GM18909 (cell line): Measurements from ENCODE around the gene RIN3.

Experiments used
- ATAC-seq: cut with Tn5 transposase; IDR thresholded peaks from one replicate; pipeline ENCODE4 v1.9.1; 2021; ENCODE audit warnings: mild to moderate bottlenecking; ENCODE audit not compliant: unreplicated experiment, poor library complexity

The RIN3 gene

GRCh38 chr14:92655419-92656201 is 142.0 kb downstream of the RIN3 start:
- no peak for ATAC-seq

- no peak for ATAC-seq
Measured at GRCh38 chr14:92656306-92657081, 142.9 kb downstream of the RIN3 start.

- no peak for ATAC-seq
Measured at GRCh38 chr14:92657457-92658142, 144.0 kb downstream of the RIN3 start.

GRCh38 chr14:92658160-92658559 is 144.6 kb downstream of the RIN3 start:
- no peak for ATAC-seq

- ATAC-seq: no peak
Measured at GRCh38 chr14:92658684-92659083, 145.1 kb downstream of the RIN3 start.

DNA sequence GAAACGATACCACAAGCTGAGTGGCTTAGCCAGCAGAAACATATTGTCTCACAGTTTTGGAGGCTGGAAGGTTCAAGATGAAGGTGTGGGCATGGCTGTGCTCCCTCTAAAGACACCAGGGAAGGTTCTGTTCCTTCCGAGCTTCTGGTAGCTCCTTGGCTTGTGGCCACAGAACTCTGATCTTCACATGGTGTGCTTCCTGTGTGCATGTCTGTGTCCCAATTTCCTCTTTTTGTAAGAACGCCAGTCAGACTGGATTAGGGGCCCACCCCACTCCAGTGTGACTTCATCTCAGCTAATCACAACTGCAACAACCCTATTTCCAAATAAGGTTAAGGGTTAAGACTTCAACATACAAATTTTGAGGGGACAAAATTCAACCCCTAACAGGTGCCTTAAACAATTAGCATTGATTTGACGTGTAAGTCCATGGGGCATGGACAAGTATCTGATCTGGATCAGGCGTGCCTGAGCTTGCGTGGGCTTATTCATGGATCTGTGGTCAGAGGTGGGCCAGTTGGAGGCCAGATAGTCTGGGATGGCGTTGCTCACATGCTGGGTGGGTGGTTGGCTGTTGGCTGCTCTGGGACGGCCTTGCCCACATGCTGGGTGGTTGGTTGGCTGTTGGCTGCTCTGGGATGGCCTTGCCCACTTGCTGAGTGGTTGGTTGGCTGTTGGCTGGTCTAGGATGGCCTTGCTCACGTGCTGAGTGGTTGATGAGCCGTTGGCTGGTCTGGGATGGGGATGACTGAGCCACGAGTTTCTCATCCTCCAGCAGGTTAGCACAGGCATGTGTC is 146.4 kb downstream of the RIN3 start:
- no peak for ATAC-seq

DNA sequence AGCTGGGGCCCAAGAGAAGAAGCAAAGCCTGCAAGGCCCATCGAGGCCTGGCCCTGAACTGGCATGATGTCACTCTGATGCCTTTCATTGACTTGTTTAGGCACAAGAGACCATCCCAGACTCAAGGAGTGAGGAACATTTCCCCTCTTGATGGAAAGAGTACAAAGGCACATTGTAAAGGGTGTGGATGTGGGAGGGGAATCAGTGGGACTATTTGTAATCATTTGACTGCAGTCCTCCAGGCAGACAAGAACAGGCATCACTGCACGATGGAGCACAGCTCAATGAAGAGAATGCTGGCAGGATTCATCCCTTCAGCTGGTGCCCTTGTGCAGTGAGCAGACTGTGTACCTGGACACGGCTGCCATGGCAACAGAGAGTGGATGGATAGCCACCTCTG is 147.0 kb downstream of the RIN3 start:
- no peak for ATAC-seq

DNA sequence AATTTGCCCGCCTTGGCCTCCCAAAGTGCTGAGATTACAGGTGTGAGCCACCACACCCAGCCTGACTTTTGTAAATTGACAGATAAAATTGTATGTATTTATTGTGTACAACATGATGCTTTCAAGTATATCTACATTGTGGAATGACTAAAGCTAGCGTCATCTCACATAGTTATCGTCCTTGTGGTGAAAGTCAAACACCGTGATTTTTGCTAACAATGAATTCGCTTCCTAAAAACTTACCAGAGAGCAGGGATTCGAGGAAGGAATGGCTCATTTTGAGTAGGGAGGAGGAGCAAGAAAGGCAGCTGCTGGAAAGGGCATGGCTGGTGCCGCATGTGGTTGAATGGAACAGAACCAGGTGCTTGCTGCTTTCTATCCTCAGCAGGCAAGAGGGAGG is 149.5 kb downstream of the RIN3 start:
- ATAC-seq: no peak

DNA sequence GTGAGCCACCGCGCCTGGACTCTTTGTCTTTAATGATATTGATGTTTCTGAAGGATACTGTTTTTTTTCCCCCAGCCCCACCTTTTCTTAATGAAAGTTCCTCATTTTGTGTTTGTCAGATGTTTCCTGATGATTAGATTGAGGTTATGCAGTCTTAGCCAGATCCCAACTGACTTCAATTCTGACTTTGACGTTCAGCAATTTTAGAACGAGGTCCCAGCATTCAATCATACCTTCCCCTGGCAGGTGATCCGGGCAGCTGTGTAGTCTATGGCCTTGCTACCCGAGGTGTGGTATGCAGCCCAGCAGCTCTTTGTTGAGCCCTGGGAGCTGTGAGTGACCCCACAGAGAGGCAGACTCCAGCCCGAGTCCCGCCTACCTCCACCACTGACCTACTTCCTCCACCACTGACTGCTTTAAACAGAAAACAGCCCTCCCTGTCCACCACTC is 152.1 kb downstream of the RIN3 start:
- ATAC-seq: no peak

DNA sequence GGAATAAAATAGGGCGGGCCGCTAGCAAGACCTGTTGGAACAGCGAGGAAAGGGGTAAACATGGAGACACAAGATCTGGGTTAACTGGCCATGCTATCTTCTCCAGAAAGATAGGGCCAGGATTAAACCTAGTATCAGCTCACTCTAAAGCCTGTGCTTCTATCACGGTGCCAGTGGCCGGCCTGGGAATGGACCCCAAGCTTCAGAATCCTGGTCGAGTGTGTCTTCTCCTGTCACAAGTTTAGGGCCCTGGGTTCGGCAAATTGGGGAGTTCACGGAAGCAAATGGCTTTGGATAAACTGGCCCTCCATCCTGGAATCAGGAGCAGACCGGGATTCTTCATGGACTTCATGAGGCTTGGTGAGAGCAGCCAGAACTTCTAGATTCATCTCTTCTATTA is 152.7 kb downstream of the RIN3 start:
- ATAC-seq: no peak

GRCh38 chr14:92668276-92668973 is 154.8 kb downstream of the RIN3 start:
- peak; percentile 57 for ATAC-seq

GRCh38 chr14:92670160-92670559 is 156.6 kb downstream of the RIN3 start:
- no peak for ATAC-seq

DNA sequence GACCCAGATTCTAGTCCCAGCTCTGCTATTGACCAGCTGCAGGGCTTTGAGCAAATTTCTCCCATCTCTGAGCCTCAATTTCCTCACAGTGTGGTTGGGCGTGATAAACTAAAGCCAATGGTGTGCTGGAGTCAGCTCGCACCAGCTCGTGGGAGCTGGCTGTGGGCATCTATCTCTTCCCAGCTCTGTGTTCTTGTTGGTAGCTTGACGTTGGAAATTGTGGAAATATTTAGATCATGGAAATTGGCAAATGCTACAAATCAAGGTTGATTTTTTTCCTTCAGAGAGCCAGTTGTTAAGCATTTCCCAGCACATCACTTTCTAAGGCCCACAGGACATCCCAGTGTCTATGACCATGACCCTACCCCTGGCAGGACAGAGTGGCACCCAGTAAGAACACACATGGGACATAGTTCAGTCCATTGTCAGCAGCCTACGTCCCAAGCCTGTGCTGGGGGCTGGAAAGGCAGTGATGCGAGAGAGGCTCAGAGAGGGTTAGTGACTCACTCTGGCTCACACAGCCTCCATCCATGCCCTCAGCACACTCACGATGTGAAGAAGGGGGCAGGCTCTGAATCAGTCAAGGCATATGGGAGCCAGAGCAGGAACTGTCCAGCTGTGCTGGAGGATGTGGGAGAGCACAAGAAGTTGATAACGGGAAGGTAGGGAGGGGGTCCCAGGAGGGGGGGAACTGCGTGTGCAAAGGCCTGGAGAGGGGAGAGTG is 157.2 kb downstream of the RIN3 start:
- no peak for ATAC-seq

DNA sequence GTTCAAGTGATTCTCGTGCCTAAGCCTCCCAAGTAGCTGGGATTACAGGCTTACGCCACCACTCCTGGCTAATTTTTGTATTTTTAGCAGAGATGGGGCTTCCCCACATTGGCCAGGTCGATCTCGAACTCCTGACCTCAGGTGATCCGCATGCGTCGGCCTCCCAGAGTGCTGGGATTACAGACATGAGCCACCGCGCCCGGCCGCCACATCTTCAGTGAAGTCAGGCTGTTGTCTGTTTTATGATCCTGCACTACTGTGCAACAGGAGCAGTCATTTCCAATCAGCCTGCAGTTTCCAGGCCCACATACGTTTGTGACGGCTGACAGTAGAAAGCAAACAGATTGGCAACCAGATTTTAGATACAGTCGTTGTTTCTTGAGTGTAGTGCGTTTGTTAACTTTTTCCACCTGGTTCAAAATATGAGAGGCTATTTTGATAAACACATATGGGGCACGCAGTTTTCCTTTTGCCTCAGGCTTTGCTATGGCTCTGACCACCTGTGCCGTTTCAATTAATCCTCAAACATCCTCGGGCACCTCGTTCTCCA is 160.1 kb downstream of the RIN3 start:
- no peak for ATAC-seq

- no peak for ATAC-seq
Measured at GRCh38 chr14:92675421-92675820, 161.8 kb downstream of the RIN3 start.

DNA sequence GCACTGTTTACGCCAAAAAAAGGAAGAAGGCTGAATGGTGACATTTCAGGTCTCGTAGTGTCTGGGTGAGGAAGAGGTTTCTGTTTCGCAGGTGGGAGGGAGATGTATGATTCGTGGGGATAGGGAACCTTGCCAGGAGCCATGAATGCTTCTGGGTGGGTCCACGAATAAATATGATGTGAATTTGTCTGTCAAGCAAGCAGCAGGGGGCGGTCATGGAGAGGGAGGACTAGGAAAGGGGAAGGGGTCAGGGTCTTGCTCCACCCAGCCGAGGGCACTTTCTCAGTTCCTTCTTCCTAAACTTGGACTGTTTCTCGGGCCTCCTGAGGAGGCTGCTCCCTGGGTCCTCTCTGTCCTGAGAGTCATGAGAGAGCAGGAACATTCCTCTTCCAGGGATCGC is 162.4 kb downstream of the RIN3 start:
- no peak for ATAC-seq

GRCh38 chr14:92676403-92677086 is 163.0 kb downstream of the RIN3 start:
- ATAC-seq: no peak

GRCh38 chr14:92677087-92677668 is 163.6 kb downstream of the RIN3 start:
- peak; percentile 82 for ATAC-seq
